GM13977 (cell line): ENCODE data around the gene MYT1.

Experiments
- DNase-seq: peaks from one replicate; pipeline ENCODE4 v3.0.0; 2012; ENCODE audit warnings: low spot score
- in situ Hi-C: fragments of 300-500 bp; cut with MboI; formaldehyde crosslinking; loops from one replicate; pipeline ENCODE4 v1.12.0; 2022; ENCODE audit warnings: low sequenced_read_pairs, low pct_unique_long_range_greater_than_20kb, mixed read lengths, inconsistent platforms; ENCODE audit not compliant: unreplicated experiment
- TF ChIP-seq, protein P1 (sequence below): IDR thresholded peaks from 2 replicates; pipeline ENCODE4 v1.5.1; 2012; ENCODE audit warnings: mild to moderate bottlenecking, control low read depth; ENCODE audit not compliant: insufficient read depth; ENCODE audit errors: extremely low read depth, missing control alignments

Gene MYT1

DNA sequence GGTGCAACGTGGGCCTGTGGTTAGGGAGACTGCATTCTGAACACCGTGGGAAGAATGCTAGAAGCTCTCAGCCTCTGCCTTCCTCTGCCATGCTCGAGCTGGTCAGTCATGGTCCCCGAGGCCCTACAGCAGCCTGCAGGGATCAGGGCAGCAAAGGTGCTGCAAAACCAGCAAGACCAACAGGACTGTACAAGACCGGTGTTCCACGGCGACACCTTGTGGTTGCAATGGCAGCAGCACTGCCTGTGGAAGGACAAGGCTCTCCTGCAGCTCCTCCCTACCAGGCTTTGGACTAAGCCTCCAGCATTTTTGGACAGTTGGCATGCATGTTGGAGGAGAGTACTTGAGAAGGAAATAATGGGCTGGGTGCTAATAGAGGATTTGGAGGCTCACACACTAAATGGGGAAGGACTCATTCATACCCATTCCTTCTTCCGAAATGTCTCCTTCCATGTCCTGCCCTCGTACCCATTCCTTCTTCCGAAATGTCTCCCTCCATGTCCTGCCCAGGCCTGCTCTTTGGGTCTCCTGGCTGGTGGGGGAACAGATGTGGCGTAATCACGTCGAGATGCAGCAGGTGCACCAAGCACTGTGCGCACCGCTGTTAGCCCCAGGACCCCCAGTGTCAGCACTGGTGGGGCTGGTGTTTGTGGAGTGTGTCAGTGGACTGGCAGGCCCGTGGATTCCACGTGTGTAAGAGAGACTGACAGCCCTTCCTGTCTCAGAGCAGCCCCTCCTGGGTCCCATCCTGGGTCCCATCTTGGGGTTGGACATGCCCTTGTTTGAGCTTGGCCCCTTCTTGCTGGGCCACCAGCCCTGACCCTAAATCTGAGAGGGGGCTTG is 18.6 kb upstream of the MYT1 start:
- no peak for DNase-seq
- TF ChIP-seq, protein P1, sequence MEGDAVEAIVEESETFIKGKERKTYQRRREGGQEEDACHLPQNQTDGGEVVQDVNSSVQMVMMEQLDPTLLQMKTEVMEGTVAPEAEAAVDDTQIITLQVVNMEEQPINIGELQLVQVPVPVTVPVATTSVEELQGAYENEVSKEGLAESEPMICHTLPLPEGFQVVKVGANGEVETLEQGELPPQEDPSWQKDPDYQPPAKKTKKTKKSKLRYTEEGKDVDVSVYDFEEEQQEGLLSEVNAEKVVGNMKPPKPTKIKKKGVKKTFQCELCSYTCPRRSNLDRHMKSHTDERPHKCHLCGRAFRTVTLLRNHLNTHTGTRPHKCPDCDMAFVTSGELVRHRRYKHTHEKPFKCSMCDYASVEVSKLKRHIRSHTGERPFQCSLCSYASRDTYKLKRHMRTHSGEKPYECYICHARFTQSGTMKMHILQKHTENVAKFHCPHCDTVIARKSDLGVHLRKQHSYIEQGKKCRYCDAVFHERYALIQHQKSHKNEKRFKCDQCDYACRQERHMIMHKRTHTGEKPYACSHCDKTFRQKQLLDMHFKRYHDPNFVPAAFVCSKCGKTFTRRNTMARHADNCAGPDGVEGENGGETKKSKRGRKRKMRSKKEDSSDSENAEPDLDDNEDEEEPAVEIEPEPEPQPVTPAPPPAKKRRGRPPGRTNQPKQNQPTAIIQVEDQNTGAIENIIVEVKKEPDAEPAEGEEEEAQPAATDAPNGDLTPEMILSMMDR = no peak
- in situ Hi-C loops = no loop called here

- in situ Hi-C loops = no loop called here
- DNase-seq = no peak
- TF ChIP-seq, protein P1 = no peak
Observed at GRCh38 chr20:64146301-64146935, 17.8 kb upstream of the MYT1 start.

DNA sequence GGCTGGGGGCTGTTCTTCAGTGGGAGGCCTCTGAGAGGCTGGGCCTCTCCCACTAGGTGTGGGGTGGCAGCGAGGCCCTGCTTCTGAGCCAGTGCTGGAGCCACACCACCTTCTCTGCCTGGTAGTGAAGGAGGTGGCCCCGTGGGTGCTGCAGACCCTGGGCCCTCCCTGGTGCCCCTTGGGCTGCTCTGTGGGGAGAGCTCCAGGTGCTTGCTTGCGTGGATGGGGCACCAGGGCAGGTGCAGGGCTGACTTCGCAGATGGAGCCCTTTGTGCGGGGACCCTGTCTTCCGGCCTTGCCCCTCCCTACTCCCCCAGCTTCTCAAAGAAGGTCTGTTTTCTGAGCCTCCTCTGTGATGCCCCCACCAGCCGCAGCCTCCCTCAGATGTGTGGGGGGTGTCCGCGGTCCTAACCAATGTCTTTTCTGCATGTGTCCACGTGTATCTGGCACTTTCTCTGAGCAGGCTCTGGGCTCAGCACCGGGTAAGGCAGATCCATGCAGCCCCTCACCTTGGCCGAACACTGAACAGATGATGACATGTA is 17.2 kb upstream of the MYT1 start:
- no peak for DNase-seq
- TF ChIP-seq, protein P1 = no peak
- in situ Hi-C loops = no loop called here

DNA sequence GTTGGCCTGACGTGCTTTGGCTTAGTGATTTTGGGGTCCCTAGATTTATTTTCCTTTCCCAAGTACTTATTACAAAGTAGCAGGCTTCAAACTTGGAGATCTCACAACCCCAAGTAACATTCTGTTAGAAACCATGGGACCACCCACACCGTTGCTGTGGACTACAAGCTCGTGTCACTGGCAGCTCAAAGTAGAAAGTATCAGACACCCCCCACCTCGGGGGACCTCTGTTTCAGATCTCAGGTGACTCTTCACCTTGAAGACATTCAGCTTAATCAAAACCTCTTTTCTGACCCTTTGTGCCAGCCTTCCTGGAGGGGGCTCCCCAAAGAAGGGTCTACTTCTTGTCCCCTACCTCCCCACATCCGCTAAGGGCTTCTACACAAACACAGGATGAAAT is 15.7 kb upstream of the MYT1 start:
- TF ChIP-seq, protein P1 = no peak
- DNase-seq = no peak
- in situ Hi-C loops = no loop called here

DNA sequence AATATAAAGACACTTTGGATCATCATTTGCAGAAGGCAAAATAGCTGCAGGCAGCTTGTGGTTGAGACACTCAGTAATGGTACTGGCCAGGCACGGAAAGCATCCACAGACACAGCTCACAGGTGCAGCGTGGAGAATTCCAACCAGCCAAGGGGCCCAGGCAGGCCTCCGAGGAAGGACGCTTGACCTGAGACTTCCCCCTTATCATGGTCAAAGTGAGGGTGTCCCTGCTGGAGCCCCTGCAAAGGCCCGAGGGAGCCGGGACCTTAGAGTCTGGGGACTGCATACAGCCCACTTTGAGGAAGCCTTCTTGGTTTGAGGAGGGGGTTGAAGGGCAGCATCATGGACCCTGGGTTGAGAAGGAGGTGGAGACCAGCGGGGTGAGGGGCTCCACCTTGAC is 15.1 kb upstream of the MYT1 start:
- DNase-seq = no peak
- in situ Hi-C loops = no loop called here
- TF ChIP-seq, protein P1 = no peak

GRCh38 chr20:64149809-64150560 is 14.3 kb upstream of the MYT1 start:
- no peak for DNase-seq
- in situ Hi-C loops = no loop called here
- TF ChIP-seq, protein P1 = no peak
